Kidney tubule cell (primary cell): ENCODE measurements around the gene KSR2.

Experiments used
- DNase-seq: peaks from one replicate; pipeline ENCODE4 v3.0.0-alpha.2; 2018; ENCODE audit warnings: low spot score

KSR2 gene

DNA sequence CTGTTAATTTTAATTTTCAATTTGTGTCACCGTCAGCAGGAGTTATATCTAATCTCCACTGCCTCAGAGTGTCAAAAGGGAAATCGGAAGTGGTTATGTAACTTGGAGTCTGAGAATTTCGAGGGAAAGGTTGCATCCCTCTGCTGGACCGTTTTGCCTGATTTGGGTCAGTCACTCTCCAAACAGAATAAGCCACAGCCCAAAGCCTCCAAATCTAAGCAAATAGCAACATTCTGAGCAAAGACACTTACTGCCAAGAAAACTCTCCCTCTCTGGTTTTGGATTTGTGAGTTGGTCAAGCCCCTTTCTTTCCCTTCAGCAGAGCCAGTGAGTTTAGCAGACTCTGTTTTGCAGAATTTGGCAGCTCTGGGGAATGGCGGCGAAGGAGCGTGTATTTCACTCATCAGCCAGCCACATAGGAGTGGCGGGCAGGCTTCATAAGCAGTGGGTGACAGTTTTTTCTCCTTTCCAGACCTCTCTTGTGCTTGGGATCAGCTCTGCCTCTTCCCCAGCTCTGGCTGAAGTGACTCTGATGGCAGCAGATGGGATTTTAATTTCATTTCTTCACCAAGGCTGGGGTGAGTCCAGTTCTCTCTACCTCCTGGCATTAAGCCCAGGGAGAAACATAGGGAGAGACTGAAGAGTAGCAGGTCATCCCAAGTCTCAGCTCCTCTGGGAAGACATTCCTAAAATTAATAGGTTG is 388.6 kb downstream of the KSR2 start:
- no peak for DNase-seq

GRCh38 chr12:117577122-117577657 is 391.6 kb downstream of the KSR2 start:
- no peak for DNase-seq

DNA sequence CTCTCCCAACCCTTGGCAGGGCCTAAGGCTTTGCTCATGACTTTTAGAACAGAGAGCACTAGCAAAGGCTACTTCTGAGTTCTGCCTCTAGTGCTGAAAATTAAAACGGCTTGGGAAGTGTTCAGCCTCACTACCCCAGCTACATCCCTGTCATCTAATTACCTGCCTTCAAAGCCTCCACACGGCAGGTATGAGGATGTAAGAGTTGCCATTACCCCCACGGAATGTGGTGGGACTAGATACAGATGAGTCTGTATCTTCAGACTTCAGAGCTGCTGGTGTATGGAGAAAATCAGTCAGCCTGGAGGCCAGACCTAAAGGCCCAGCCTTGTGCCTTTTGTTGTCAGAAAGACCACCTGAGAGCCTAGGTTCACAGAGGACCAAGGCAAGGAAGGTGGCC is 392.7 kb downstream of the KSR2 start:
- DNase-seq: peak; percentile 28

DNA sequence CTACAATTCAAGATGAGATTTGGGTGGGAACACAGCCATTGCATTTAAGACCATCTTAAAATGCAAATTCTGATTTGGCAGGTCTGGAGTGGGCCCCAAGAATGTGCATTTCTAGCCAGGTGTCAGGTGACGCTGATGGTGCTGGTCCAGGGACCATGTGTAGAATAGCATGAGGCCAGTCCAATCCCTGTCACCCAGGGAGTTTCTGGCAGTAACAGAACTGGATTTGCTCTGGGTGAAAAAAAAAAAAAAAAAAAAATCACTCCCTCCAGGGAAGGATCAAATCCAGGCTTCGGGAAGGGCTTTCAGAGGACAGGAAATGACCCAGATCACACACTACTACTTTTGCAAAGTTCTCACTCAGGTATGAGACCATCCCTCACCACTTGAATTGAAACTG is 394.1 kb downstream of the KSR2 start:
- DNase-seq: no peak

GRCh38 chr12:117572755-117573154 is 396.0 kb downstream of the KSR2 start:
- no peak for DNase-seq

GRCh38 chr12:117571321-117571720 is 397.5 kb downstream of the KSR2 start:
- no peak for DNase-seq

GRCh38 chr12:117570608-117571007 is 398.2 kb downstream of the KSR2 start:
- no peak for DNase-seq

DNA sequence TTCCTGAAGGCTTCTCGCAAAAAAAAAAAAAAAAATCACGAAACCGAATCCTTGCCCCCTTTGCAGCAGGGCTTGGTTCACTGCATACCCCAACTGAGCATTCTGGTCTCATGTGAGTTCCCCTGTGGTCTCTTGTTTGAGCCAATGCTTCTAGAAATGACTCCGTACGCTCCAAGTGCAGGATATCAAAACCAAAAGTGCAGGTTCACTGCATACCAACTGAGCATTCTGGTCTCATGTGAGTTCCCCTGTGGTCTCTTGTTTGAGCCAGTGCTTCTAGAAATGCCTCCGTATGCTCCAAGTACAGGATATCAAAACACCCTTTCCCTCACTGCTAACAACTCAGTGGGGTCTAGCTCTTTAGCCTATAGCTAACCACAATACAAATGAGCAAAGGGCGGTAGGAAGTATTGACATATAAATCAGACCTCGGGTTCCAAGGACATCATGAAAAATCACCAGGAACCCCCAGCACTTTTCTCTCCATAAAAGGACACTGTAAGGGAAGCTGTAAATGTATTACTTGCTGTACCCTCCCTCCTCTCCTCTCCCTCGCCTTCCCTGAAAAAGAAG is 401.1 kb downstream of the KSR2 start:
- peak; percentile 17 for DNase-seq

GRCh38 chr12:117564881-117565280 is 403.9 kb downstream of the KSR2 start:
- no peak for DNase-seq

DNA sequence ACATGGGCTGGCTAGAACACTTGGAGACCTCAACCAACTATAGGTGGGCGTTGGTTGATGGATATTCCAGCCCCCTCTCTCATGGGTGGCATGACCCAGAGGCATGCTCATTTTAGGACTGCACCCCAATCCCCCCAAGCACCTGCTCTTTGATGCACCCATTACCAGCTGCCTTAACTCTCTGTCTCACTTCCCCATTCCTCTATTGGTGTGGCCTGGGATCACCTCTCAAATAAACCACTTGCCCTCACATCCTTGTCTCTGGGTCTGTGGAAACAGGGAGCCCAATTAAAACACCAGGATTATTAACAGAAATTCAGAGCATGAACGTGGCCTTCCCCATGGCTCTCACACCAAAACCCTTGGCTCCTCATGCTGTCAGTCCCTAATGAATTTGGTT is 405.1 kb downstream of the KSR2 start:
- no peak for DNase-seq

- DNase-seq: no peak
These were observed 405.8 kb downstream of the KSR2 start for GRCh38 chr12:117563007-117563406.

DNA sequence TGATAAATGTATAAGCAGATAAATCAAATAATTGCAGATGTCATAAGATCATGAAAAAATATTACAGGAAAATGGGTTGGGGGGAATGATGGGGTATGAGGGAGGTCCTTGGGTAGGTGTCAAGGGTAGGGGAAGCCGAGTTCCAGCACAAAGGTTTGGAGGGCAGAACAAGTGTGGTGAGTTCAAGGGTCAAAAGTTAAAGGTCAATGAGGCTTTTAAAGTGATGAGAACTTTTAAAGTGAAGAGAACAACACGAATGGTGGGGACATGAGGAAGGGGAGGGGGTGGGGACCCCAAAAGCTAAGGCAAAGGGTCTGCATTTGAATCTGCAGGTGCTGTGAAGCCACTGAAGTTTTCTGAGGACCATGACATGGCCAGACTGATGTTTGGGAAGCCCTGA is 406.8 kb downstream of the KSR2 start:
- DNase-seq: no peak

DNA sequence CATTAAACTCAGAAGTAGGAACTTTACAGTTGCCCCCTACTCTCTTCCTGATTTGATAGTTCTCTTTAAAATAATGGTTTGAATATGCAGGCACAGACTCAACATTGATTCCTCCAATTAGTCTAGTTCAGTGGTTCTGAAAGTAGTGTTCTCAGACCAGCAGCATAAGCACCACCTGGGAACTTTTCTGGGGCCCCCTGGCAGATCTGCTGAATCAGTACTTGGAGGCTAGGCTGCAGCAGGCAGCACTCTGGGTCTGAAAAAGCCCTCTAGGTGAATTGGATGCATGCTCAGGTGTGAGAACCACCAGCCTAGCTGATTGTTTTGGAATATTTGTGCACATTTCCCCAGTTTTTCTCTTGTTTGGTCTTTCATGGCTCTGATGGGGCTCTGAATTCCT is 408.8 kb downstream of the KSR2 start:
- DNase-seq: no peak

DNA sequence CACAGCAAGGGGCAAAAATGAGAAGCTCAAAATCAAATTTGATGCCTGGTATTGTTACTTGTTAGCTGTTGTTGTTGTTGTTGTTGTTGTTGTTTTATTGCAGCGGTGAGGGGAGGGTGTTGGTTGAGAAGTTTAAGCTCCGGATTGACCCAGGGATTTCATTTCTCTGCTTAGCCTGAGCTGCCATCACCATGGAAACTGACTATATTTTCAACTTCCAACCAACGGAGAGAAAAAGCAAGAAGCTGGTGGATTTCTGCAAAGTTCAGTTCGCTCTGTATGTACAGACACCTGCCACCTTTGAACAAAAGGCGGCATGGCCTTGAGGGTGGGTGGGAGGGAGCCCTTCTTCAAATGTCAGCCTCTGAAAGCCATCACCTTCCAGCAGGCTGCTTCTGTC is 412.9 kb downstream of the KSR2 start:
- no peak for DNase-seq

DNA sequence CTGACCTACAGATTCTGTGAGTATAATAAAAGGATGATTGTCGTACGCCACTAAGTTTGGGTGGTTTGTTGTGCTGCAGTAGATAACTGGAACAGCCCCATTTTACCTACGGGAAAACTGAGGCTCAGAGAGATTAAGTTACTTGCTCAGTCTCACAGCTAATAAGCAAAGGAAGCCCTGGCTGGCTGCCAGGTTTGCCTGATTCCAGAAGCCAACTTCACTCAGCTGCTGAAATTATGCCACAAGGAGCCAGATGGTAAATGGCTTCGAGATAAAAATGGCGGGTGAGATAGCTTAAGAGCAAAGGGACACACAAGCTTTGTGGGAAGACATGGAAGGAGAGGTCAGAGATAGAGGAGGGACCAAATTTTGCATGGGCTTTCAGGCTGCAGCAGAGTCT is 415.8 kb downstream of the KSR2 start:
- DNase-seq: no peak

GRCh38 chr12:117551665-117552064 is 417.1 kb downstream of the KSR2 start:
- DNase-seq: no peak

- DNase-seq: no peak
These were observed 421.6 kb downstream of the KSR2 start for GRCh38 chr12:117547209-117547608.

GRCh38 chr12:117545216-117545615 is 423.6 kb downstream of the KSR2 start:
- no peak for DNase-seq

- DNase-seq: no peak
These were observed 428.8 kb downstream of the KSR2 start for GRCh38 chr12:117540011-117540410.

DNA sequence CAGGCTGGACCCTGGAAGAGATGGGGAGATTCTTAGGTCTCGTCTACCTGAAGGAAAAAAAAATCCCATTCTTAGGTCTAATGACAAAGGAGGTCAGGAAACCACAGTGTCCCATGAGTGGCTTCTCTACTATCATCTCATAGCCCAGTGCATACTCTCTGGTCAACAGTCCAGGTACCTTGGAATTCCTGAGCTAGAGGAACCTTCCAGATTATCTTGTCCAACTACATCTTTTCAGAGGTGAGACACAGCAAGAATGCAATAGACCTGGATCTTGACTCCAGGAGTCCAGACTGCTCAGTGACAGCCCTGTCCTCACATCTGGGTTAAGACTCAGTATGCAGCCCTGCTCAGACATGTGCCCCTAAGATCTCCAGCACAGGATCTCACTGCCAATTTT is 429.9 kb downstream of the KSR2 start:
- DNase-seq: no peak

DNA sequence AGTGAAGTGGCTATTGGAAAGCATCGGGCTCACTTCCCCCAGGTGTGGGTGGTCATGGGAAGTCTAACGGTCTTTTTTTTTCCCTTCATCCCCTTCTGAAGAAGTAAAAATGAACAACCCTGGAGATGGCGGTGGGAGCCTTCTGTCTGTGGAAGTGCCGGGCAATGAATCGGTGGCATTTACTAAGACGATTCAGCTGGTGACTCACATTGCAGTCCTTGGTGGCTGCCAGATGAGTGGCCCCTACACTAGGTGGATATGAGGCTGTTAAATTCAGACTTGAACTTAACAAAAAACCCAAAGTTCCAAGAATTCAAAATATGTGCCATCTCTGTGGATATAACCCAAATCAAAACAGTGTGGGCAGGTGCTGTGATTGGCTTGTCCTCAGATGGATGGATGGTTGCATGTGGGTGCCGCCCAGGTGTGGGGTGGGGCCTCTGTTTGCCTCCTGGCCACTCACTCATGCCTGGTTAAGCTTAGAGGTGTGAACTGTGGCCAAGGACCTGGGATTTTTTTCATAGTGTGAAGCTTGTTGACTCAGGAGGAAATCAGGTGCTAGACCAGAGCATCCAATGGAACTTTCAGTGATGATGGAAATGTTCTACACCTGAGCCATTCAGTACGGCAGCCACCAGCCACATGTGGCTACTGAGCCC is 430.6 kb downstream of the KSR2 start:
- DNase-seq: peak; percentile 37

- DNase-seq: no peak
These were observed 435.1 kb downstream of the KSR2 start for GRCh38 chr12:117533687-117534086.

GRCh38 chr12:117530796-117531195 is 438.0 kb downstream of the KSR2 start:
- DNase-seq: no peak
